ENCODE results near the gene PAPOLB. TPM values are rescaled to one million over a fixed set of nuclear protein-coding genes. Genes with fewer than 3 reads are reported as not detected.
A peak's percentile ranks its signal among the peaks of the same experiment; 100 is the strongest.

The PAPOLB gene
- total and polyA plus RNA-seq, 12 donors, result 0.01 to 0.21 (median 0.14) TPM; not detected in 4

- 36 to 44% methylated on average over 14 of the region's 14 CpGs for WGBS, 2 donors
- intact Hi-C loops (cut with DNase I), result loop anchor here in 4 of 10 donors (1.0 to 5.0 kb wide), 4 partner anchors 52 to 53 kb away; partner anchors contain the start of gene RADIL (in 3 of the 4)
- Histone ChIP-seq H3K27me3 (no peaks in the 10 kb centered on the region), H3K9me3 (no peaks in the 10 kb centered on the region), H3K4me3 (no peak overlapping the region), H3K36me3 (peaks cover 0 to 20% (median 0%) of the 10 kb centered on the region in 9 donors), H3K4me1 (peaks cover 0 to 15% (median 0%) of the 10 kb centered on the region in 9 donors), H3K27ac (peak overlapping the region in 1 of 10 donors; percentile 23)
- peak; percentile 60 to 86 (median 78) for TF ChIP-seq CTCF (IDR thresholded peaks at IDR 0.05)
- ATAC-seq (peak; percentile 62 to 82 (median 76)), DNase-seq (peak; percentile 64 to 72)
Observed at GRCh38 chr7:4830176-4830575, 31.7 kb downstream of the PAPOLB start.

GRCh38 chr7:4828720-4829383, 33.0 kb downstream of the PAPOLB start:
- H3K27ac ChIP-seq, result peak overlapping the region in 2 of 10 donors; percentile 46 to 65
- H3K4me3 ChIP-seq, result no peak overlapping the region
- no peak for TF ChIP-seq CTCF (IDR thresholded peaks at IDR 0.05)
- ATAC-seq, result peak in 7 of 8 donors; percentile 35 to 73 (median 51)
- peaks cover 0 to 15% (median 0%) of the 10 kb centered on the region in 9 donors for H3K4me1 ChIP-seq
- 69 to 85% methylated on average over 17 of the region's 17 CpGs for WGBS, 2 donors
- no peaks in the 10 kb centered on the region for H3K27me3 ChIP-seq
- H3K9me3 ChIP-seq, result no peaks in the 10 kb centered on the region
- intact Hi-C loops (cut with DNase I), result loop anchor here in 2 of 10 donors (1.0 to 10.0 kb wide), 2 partner anchors 54 to 256 kb away; partner anchors contain the start of gene RADIL (in 1 of the 2)
- H3K36me3 ChIP-seq, result peaks cover 0 to 13% (median 0%) of the 10 kb centered on the region in 9 donors
- no peak for DNase-seq

- intact Hi-C loops (cut with DNase I), result loop anchor here in 1 of 10 donors (10.0 kb wide), 1 partner anchor 260 kb away; no protein-coding TSS in a partner anchor
- Histone ChIP-seq H3K36me3 (peaks cover 0 to 4% (median 0%) of the 10 kb centered on the region in 9 donors), H3K4me3 (no peak overlapping the region), H3K9me3 (no peaks in the 10 kb centered on the region), H3K4me1 (peaks cover under 1 to 48% (median 12%) of the 10 kb centered on the region in 9 donors), H3K27me3 (no peaks in the 10 kb centered on the region), H3K27ac (no peak overlapping the region)
- DNase-seq (no peak), ATAC-seq (no peak)
- 93 to 95% methylated on average over 15 of the region's 15 CpGs for WGBS, 2 donors
- no peak for TF ChIP-seq CTCF (IDR thresholded peaks at IDR 0.05)
Observed at GRCh38 chr7:4825081-4825480, 36.7 kb downstream of the PAPOLB start.

- H3K36me3 ChIP-seq, result peaks cover 0 to 4% (median 0%) of the 10 kb centered on the region in 9 donors
- intact Hi-C loops (cut with DNase I), result loop anchor here in 1 of 10 donors (10.0 kb wide), 1 partner anchor 261 kb away; no protein-coding TSS in a partner anchor
Observed at GRCh38 chr7:4824120-4824775, 37.6 kb downstream of the PAPOLB start.

More at GRCh38 chr7:4824120-4824775, 37.6 kb downstream of the PAPOLB start:
- no peaks in the 10 kb centered on the region for H3K27me3 ChIP-seq
- WGBS, 2 donors, result 90 to 92% methylated on average over 20 of the region's 20 CpGs
- H3K4me1 ChIP-seq, result peaks cover 3 to 55% (median 16%) of the 10 kb centered on the region in 9 donors
- TF ChIP-seq CTCF (IDR thresholded peaks at IDR 0.05), result no peak
- H3K4me3 ChIP-seq, result no peak overlapping the region
- no peak for DNase-seq
- no peak overlapping the region for H3K27ac ChIP-seq
- H3K9me3 ChIP-seq, result no peaks in the 10 kb centered on the region
- no peak for ATAC-seq

All from heart right ventricle (tissue), 16 donors.